ENCODE results near the gene LAMTOR2. TPM values are rescaled to one million over a fixed set of nuclear protein-coding genes. Genes with fewer than 3 reads are reported as not detected.
A peak's percentile ranks its signal among the peaks of the same experiment; 100 is the strongest.

The LAMTOR2 gene
- polyA plus RNA-seq, 1 donor from 2014 or later = 81.3 TPM

- no peak for TF ChIP-seq MXI1 (conservative IDR thresholded peaks at IDR 0.05; ENCODE audit: poor library complexity, severe bottlenecking)
- TF ChIP-seq POLR2AphosphoS5 (IDR thresholded peaks at IDR 0.05) = no peak
- no peak for TF ChIP-seq CTCF (IDR thresholded peaks at IDR 0.05; ENCODE audit: poor library complexity, severe bottlenecking)
- no peak for TF ChIP-seq REST (IDR thresholded peaks at IDR 0.05; ENCODE audit: borderline replicate concordance)
- TF ChIP-seq SMC3 (conservative IDR thresholded peaks at IDR 0.05; ENCODE audit: poor library complexity) = no peak
- TF ChIP-seq EZH2 (IDR thresholded peaks at IDR 0.05; ENCODE audit: borderline replicate concordance, insufficient read depth, low read length, poor library complexity, severe bottlenecking) = no peak
- no peak for TF ChIP-seq TAF1 (IDR thresholded peaks at IDR 0.05; ENCODE audit: low read depth)
- TF ChIP-seq RAD21 (conservative IDR thresholded peaks at IDR 0.05) = no peak
- TF ChIP-seq EP300 (conservative IDR thresholded peaks at IDR 0.05; ENCODE audit: poor library complexity, severe bottlenecking) = no peak
- no peak overlapping the region for H3K4me3 ChIP-seq (ENCODE audit: low read length)
Measured at GRCh38 chr1:156024801-156025200, 29.8 kb upstream of the LAMTOR2 start.

GRCh38 chr1:156025876-156026275, 28.7 kb upstream of the LAMTOR2 start:
- H3F3A ChIP-seq (ENCODE audit: insufficient read depth, low read length, poor library complexity, severe bottlenecking) = no peaks in the 10 kb centered on the region
- no peak overlapping the region for H2AFZ ChIP-seq (ENCODE audit: low read depth, low read length)
- no peaks in the 10 kb centered on the region for H3K9me2 ChIP-seq (ENCODE audit: insufficient read depth, low read length)
- no peak overlapping the region for H3K4me2 ChIP-seq (ENCODE audit: low read length)
- no peak overlapping the region for H3K27ac ChIP-seq (ENCODE audit: low read length)
- no peak overlapping the region for H3K4me3 ChIP-seq (ENCODE audit: low read length)
- H3K27me3 ChIP-seq (ENCODE audit: insufficient read depth, low read depth, low read length) = no peaks in the 10 kb centered on the region
- no peaks in the 10 kb centered on the region for H3K9me3 ChIP-seq (ENCODE audit: low read length)
- H4K20me1 ChIP-seq (ENCODE audit: insufficient read depth) = no peaks in the 10 kb centered on the region
- no peaks in the 10 kb centered on the region for H3K36me3 ChIP-seq (ENCODE audit: insufficient read depth, low read length)
- no peaks in the 10 kb centered on the region for H3K79me2 ChIP-seq (replicated peaks; ENCODE audit: insufficient read depth, low read length)
- H3K9ac ChIP-seq (ENCODE audit: low read length) = no peak overlapping the region
- TF ChIP-seq POLR2AphosphoS5 (IDR thresholded peaks at IDR 0.05) (no peak), CTCF (IDR thresholded peaks at IDR 0.05; ENCODE audit: poor library complexity, severe bottlenecking) (peak; percentile 49), MXI1 (conservative IDR thresholded peaks at IDR 0.05; ENCODE audit: poor library complexity, severe bottlenecking) (no peak), EP300 (conservative IDR thresholded peaks at IDR 0.05; ENCODE audit: poor library complexity, severe bottlenecking) (no peak)

More at GRCh38 chr1:156024801-156025200, 29.8 kb upstream of the LAMTOR2 start:
- no peaks in the 10 kb centered on the region for H3K27me3 ChIP-seq (ENCODE audit: insufficient read depth, low read depth, low read length)
- no peak overlapping the region for H3K27ac ChIP-seq (ENCODE audit: low read length)
- H3K9me2 ChIP-seq (ENCODE audit: insufficient read depth, low read length) = no peaks in the 10 kb centered on the region
- H4K20me1 ChIP-seq (ENCODE audit: insufficient read depth) = no peaks in the 10 kb centered on the region
- H3K36me3 ChIP-seq (ENCODE audit: insufficient read depth, low read length) = no peaks in the 10 kb centered on the region
- no peaks in the 10 kb centered on the region for H3F3A ChIP-seq (ENCODE audit: insufficient read depth, low read length, poor library complexity, severe bottlenecking)
- H3K79me2 ChIP-seq (replicated peaks; ENCODE audit: insufficient read depth, low read length) = peaks cover 8% of the 10 kb centered on the region
- no peak overlapping the region for H2AFZ ChIP-seq (ENCODE audit: low read depth, low read length)
- no peaks in the 10 kb centered on the region for H3K9me3 ChIP-seq (ENCODE audit: low read length)
- no peak overlapping the region for H3K4me2 ChIP-seq (ENCODE audit: low read length)
- no peak overlapping the region for H3K9ac ChIP-seq (ENCODE audit: low read length)
